Type B pancreatic cell (in vitro differentiated cells): Measurements from ENCODE around the gene DMD. TPM values are rescaled to one million over a fixed set of nuclear protein-coding genes. Genes with fewer than 3 reads are reported as not detected.

Experiments used
- DNase-seq: peaks from one replicate; pipeline ENCODE4 v3.0.0; 2021; ENCODE audit warnings: mixed read lengths; ENCODE audit not compliant: unreplicated experiment; ENCODE audit errors: extremely low spot score
- H3K27ac Mint-ChIP-seq: 2 replicates; pipeline ENCODE4 v1.8.0; 2021; ENCODE audit warnings: mild to moderate bottlenecking, mixed read lengths
- H3K27me3 Mint-ChIP-seq: 2 replicates; pipeline ENCODE4 v1.8.0; 2021; ENCODE audit warnings: mixed read lengths
- H3K36me3 Mint-ChIP-seq: 2 replicates; pipeline ENCODE4 v1.8.0; 2021; ENCODE audit warnings: mixed read lengths
- H3K4me1 Mint-ChIP-seq: one replicate; pipeline ENCODE4 v1.8.0; 2021; ENCODE audit warnings: mixed read lengths; ENCODE audit not compliant: unreplicated experiment
- H3K4me3 Mint-ChIP-seq: 2 replicates; pipeline ENCODE4 v1.8.0; 2021; ENCODE audit warnings: mild to moderate bottlenecking, mixed read lengths
- H3K9me3 Mint-ChIP-seq: 2 replicates; pipeline ENCODE4 v1.8.0; 2021; ENCODE audit warnings: mixed read lengths
- total RNA-seq: library from RNA; stranded (reverse); gene quantifications from 2 replicates; pipeline ENCODE4 v1.2.1, GENCODE V29; 2021; ENCODE audit warnings: low replicate concordance
- TF ChIP-seq, protein P1 (sequence below): fragments of 200-600 bp; sonication (generic); conservative IDR thresholded peaks from 2 replicates; pipeline ENCODE4 v1.5.0; 2021; ENCODE audit warnings: antibody characterized with exemption, mild to moderate bottlenecking

DMD gene
- total RNA-seq, 1 donor from 2014 or later: 57.1 TPM

DNA sequence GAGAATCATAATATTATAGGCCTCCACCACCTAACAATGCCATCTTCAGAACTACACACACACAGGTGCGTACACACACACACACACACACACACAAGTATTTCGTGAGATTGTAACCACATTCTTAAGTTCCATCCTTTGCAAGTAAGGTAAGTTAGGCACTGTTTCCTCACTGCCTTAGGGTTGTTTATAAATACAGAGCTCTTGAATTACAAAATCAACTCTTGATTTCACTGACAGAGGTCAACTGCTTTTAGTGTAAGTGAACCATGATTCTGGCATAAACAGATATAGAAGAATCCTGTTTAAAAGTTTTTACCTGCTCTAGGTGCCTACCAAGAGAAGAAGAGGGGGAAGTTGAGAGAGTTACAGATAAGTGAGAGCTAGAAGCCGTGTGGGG, 166.1 kb downstream of the DMD start:
- no peak overlapping the region for H3K27ac Mint-ChIP-seq
- H3K4me3 Mint-ChIP-seq: no peak overlapping the region
- DNase-seq: no peak
- H3K4me1 Mint-ChIP-seq: no peaks in the 10 kb centered on the region
- no peaks in the 10 kb centered on the region for H3K27me3 Mint-ChIP-seq
- H3K36me3 Mint-ChIP-seq: no peaks in the 10 kb centered on the region
- TF ChIP-seq, protein P1, sequence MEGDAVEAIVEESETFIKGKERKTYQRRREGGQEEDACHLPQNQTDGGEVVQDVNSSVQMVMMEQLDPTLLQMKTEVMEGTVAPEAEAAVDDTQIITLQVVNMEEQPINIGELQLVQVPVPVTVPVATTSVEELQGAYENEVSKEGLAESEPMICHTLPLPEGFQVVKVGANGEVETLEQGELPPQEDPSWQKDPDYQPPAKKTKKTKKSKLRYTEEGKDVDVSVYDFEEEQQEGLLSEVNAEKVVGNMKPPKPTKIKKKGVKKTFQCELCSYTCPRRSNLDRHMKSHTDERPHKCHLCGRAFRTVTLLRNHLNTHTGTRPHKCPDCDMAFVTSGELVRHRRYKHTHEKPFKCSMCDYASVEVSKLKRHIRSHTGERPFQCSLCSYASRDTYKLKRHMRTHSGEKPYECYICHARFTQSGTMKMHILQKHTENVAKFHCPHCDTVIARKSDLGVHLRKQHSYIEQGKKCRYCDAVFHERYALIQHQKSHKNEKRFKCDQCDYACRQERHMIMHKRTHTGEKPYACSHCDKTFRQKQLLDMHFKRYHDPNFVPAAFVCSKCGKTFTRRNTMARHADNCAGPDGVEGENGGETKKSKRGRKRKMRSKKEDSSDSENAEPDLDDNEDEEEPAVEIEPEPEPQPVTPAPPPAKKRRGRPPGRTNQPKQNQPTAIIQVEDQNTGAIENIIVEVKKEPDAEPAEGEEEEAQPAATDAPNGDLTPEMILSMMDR: no peak
- no peaks in the 10 kb centered on the region for H3K9me3 Mint-ChIP-seq

DNA sequence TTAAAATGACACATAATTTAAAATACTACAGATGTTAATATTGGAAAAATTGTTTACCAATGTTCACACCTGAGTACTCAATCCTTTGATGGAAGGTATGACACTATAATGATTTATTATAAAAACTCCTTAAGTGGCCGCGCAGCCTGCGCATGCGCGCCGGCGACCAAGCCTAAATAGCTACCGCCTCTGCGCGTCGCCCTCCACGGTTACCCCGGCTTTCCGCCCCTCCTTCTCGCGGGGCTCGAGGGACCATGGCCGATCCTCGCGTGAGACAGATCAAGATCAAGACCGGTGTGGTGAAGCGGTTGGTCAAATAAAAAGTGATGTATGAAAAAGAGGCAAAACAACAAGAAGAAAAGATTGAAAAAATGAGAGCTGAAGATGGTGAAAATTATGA, 170.2 kb downstream of the DMD start:
- no peak overlapping the region for H3K4me3 Mint-ChIP-seq
- H3K36me3 Mint-ChIP-seq: no peaks in the 10 kb centered on the region
- TF ChIP-seq, protein P1: no peak
- no peaks in the 10 kb centered on the region for H3K27me3 Mint-ChIP-seq
- no peak overlapping the region for H3K27ac Mint-ChIP-seq
- no peaks in the 10 kb centered on the region for H3K9me3 Mint-ChIP-seq
- no peaks in the 10 kb centered on the region for H3K4me1 Mint-ChIP-seq
- DNase-seq: no peak

DNA sequence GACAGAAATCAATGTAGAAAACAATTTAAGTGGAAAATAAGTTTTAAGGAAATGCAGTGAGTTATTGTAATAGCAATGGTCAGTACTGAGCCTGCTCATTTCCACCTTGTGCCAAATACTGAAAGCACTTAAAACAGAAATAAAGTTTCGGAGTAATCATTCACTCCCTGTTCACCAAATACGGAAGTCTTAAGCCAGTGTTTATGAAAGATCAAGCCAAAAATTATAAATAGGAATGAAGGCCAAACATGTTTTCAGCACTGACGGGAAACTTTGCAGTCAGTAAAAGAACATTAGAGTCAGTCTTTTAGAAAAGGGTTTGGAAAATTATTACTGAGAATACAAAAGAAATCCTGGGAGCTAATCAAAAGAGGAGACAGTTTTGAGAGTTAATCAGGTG, 178.6 kb downstream of the DMD start:
- TF ChIP-seq, protein P1: no peak
- Mint-ChIP-seq H3K4me3 (no peak overlapping the region), H3K9me3 (no peaks in the 10 kb centered on the region), H3K4me1 (no peaks in the 10 kb centered on the region), H3K27me3 (no peaks in the 10 kb centered on the region), H3K27ac (no peak overlapping the region), H3K36me3 (no peaks in the 10 kb centered on the region)
- DNase-seq: no peak

DNA sequence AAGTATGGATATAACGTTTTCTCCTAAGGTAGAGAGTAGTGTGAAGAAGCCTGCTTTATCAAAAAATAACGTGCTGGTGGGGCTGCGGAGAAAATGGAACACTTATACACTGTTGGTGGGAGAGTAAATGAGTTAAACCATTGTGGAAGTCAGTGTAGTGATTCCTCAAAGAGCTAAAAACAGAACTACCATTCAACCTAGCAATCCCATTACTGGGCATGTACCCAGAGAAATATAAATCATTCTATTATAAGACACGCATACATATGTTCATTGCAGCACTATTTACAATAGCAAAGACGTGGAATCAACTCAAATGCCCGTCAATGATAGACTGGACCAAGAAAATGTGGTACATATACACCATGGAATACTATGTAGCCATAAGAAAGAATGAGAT, 196.4 kb downstream of the DMD start:
- TF ChIP-seq, protein P1: no peak
- no peaks in the 10 kb centered on the region for H3K27me3 Mint-ChIP-seq
- no peak for DNase-seq
- H3K4me1 Mint-ChIP-seq: peaks cover 4% of the 10 kb centered on the region
- no peaks in the 10 kb centered on the region for H3K9me3 Mint-ChIP-seq
- no peak overlapping the region for H3K27ac Mint-ChIP-seq
- no peaks in the 10 kb centered on the region for H3K36me3 Mint-ChIP-seq
- H3K4me3 Mint-ChIP-seq: no peak overlapping the region

DNA sequence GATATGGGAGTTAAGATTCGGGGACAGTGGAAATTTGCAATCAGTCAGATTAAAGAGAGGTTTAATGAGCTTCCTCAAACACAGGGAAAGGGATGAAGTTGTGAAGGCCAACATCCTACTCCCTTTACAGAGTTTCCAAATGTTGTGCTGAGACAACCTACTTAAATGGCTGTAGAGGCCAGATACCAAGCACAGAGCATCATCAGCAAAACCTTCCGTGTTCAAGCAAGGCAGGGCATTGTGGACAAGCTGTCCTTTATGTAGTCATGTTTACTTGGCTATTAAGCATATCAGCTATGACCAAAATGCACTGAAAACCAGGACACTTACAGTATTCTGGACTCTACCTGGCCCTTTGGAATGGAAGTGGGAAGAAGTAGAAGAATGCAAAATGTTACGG, 197.3 kb downstream of the DMD start:
- no peak for DNase-seq
- Mint-ChIP-seq H3K27me3 (no peaks in the 10 kb centered on the region), H3K4me3 (no peak overlapping the region), H3K36me3 (no peaks in the 10 kb centered on the region), H3K9me3 (no peaks in the 10 kb centered on the region), H3K27ac (no peak overlapping the region), H3K4me1 (peaks cover 4% of the 10 kb centered on the region)
- TF ChIP-seq, protein P1: no peak

DNA sequence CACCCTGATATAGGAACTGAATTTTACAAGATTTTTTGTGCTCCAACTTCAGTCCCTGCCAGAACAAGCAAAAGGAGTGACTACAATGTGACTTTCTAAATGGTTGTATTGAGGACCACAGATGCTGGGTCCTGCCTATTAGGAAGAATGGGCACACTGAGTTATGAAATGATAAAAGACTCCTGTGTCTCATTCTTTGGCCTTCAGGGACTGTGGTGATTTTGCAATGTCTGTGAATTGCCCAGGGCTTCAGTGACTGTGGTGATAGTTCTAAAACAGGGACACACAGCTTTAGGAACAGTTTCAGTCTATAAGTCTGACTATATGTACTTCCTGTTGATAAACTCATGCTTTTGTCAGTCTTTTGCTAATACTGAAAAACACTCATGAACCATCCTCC, 210.2 kb downstream of the DMD start:
- H3K9me3 Mint-ChIP-seq: no peaks in the 10 kb centered on the region
- no peaks in the 10 kb centered on the region for H3K36me3 Mint-ChIP-seq
- DNase-seq: no peak
- no peaks in the 10 kb centered on the region for H3K27me3 Mint-ChIP-seq
- no peak overlapping the region for H3K4me3 Mint-ChIP-seq
- no peaks in the 10 kb centered on the region for H3K4me1 Mint-ChIP-seq
- TF ChIP-seq, protein P1: no peak
- H3K27ac Mint-ChIP-seq: no peak overlapping the region
